ENCODE results near the gene CD59.
"Not testable (repeated sequence)": the region's sequence is repeated elsewhere in the genome, so short reads cannot be mapped to it uniquely, and the experiment has no call there.

Gene CD59

GRCh38 chr11:33708985-33709384, 27.2 kb downstream of the CD59 start:
- no peak for DNase-seq (ENCODE audit: extremely low read depth, low read depth)
- TF ChIP-seq, protein P1, sequence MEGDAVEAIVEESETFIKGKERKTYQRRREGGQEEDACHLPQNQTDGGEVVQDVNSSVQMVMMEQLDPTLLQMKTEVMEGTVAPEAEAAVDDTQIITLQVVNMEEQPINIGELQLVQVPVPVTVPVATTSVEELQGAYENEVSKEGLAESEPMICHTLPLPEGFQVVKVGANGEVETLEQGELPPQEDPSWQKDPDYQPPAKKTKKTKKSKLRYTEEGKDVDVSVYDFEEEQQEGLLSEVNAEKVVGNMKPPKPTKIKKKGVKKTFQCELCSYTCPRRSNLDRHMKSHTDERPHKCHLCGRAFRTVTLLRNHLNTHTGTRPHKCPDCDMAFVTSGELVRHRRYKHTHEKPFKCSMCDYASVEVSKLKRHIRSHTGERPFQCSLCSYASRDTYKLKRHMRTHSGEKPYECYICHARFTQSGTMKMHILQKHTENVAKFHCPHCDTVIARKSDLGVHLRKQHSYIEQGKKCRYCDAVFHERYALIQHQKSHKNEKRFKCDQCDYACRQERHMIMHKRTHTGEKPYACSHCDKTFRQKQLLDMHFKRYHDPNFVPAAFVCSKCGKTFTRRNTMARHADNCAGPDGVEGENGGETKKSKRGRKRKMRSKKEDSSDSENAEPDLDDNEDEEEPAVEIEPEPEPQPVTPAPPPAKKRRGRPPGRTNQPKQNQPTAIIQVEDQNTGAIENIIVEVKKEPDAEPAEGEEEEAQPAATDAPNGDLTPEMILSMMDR (IDR thresholded peaks at IDR 0.05; ENCODE audit: low read depth, low read length, missing control alignments): no peak

DNA sequence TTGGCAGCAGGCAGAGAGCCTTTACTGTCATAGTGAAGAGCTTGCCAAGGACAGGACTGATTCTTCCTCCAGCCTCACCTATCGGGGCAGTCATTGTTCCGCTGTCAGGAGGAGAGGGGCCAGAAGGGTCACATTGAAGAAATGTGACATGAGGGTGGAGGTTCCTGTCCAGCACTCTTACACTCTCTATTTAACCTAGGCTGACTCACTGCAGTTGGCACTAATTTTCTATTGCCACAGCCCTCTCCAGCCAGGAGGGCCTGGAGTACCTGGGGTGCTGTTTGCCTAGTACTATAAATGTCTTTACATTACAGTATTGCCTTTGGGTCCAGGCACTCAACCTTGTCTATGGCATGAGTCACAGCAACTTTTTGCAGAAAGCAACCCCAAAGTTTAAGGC, 28.4 kb downstream of the CD59 start:
- DNase-seq (ENCODE audit: extremely low read depth, low read depth); H3K4me3 ChIP-seq (replicated peaks; ENCODE audit: low read depth, low read length): not testable (repeated sequence)

More at GRCh38 chr11:33708985-33709384, 27.2 kb downstream of the CD59 start:
- no peak overlapping the region for H3K4me3 ChIP-seq (replicated peaks; ENCODE audit: low read depth, low read length)

- TF ChIP-seq, protein P1 (IDR thresholded peaks at IDR 0.05; ENCODE audit: low read depth, low read length, missing control alignments): no peak
- DNase-seq (ENCODE audit: extremely low read depth, low read depth): no peak
- H3K4me3 ChIP-seq (replicated peaks; ENCODE audit: low read depth, low read length): no peak overlapping the region
Measured at GRCh38 chr11:33706966-33707365, 29.3 kb downstream of the CD59 start.

- TF ChIP-seq, protein P1 (IDR thresholded peaks at IDR 0.05; ENCODE audit: low read depth, low read length, missing control alignments): no peak
- no peak for DNase-seq (ENCODE audit: extremely low read depth, low read depth)
- H3K4me3 ChIP-seq (replicated peaks; ENCODE audit: low read depth, low read length): no peak overlapping the region
Measured at GRCh38 chr11:33706546-33706945, 29.7 kb downstream of the CD59 start.

DNA sequence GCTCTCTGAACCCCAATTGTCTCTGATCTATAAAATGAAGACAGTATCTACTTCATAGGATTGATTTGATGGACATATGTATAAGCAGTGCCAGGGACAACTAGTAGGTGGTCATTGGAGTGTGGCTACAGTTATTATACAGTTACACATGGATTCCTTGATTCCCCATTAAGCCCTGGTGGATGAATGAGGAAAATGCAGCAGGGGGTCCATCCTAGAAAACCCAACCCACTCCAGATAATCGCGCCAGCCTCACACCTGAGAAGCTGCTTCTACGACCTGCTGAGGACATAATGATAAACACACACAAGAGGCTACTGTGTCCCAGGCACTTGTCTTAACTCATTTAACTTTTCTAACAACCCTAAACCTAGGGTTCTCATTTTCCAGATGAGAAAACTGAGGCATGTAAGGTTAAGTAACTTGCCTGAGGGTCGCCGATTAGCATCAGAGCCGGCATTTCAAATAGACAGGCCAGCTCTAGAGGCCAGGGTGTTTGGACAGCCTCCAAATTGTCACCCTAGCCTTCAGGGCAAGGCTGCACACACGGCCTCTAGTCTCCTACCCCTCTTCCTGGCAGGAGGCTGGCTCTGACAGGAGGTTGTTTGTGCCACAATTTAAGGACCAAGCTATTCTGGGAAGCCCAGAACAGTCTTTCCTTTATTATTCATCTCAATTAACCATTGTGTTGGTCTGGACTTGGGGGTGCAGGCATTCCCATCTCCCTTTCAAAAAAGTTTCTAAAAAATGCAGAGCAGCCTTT, 31.8 kb downstream of the CD59 start:
- no peak for DNase-seq (ENCODE audit: extremely low read depth, low read depth)
- no peak overlapping the region for H3K4me3 ChIP-seq (replicated peaks; ENCODE audit: low read depth, low read length)
- TF ChIP-seq, protein P1 (IDR thresholded peaks at IDR 0.05; ENCODE audit: low read depth, low read length, missing control alignments): no peak

DNA sequence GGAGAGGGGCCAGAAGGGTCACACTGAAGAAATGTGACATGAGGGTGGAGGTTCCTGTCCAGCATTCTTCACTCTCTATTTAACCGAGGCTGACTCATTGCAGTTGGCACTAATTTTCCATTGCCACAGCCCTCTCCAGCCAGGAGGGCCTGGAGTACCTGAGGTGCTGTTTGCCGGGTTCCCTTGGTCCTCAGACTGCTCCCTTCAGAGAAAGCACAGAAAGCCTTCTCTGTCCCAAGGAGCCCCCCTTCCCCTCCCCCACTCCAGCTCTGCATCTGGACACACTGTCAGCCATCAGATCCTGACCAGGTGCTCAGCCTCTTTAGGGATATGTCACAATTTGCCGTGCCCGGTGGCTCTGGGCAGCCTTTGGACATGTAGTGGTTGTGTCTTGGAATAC, 32.4 kb downstream of the CD59 start:
- no peak overlapping the region for H3K4me3 ChIP-seq (replicated peaks; ENCODE audit: low read depth, low read length)
- no peak for DNase-seq (ENCODE audit: extremely low read depth, low read depth)
- TF ChIP-seq, protein P1 (IDR thresholded peaks at IDR 0.05; ENCODE audit: low read depth, low read length, missing control alignments): no peak

- DNase-seq (ENCODE audit: extremely low read depth, low read depth): no peak
- H3K4me3 ChIP-seq (replicated peaks; ENCODE audit: low read depth, low read length): no peak overlapping the region
- TF ChIP-seq, protein P1 (IDR thresholded peaks at IDR 0.05; ENCODE audit: low read depth, low read length, missing control alignments): no peak
Measured at GRCh38 chr11:33703234-33703633, 33.0 kb downstream of the CD59 start.

Data from HFF-Myc (cell line).